Pulmonary artery endothelial cell (primary cell): Measurements from ENCODE around the gene RIC8B. TPM values are rescaled to one million over a fixed set of nuclear protein-coding genes. Genes with fewer than 3 reads are reported as not detected.

Experiments
- DNase-seq: peaks from one replicate; pipeline ENCODE4 v3.0.0-alpha.2; 2011; ENCODE audit warnings: low read depth, low spot score
- total RNA-seq: library from RNA; depleted of rRNA; stranded (reverse); fragments of >200 nt; gene quantifications from 2 replicates; pipeline ENCODE4 v1.2.3, GENCODE V29; 2014

The RIC8B gene
- total RNA-seq, 1 donor from 2014 or later = 7.9 TPM

- no peak for DNase-seq
Measured at GRCh38 chr12:106867651-106868050, 93.2 kb downstream of the RIC8B start.

- DNase-seq = no peak
Measured at GRCh38 chr12:106868982-106869700, 94.7 kb downstream of the RIC8B start.

GRCh38 chr12:106870116-106870515, 95.6 kb downstream of the RIC8B start:
- DNase-seq = no peak

DNA sequence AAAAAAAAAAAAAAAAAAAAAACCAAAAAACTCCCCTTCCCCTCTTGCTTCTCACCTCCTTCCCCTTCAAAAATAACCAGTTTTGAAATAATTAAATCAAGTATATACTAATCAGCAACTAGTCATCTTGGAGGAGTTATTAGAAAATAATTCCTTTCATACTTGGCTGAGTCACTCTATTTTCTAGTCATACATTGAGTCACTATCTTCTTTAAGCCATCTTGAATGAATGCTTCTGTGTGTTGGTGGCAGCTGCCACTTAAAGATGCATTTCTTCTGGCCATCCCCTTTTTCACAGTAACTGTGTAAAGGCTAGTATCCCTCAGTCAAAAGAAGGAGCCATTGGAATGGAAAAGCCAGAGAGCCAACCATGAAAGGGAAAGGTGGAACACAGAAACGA, 97.0 kb downstream of the RIC8B start:
- no peak for DNase-seq

DNA sequence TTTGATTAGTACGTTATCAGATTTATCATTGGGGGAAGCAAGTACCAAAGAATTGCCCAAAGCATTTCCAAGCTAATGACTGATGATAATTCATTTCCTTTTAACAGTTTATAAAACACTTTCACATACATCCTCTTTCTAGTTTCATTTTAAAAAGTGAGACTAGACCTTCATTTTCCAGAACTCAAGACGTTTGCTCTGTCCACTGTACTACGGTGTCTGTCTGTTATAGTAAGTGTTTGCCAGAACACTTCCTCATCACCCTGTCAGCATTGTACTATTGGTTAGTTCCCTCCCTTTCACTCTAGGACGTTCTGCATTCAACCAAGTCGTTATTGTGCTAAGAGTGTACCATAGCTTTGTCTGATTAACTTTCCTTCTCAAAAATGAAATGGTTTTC, 99.5 kb downstream of the RIC8B start:
- no peak for DNase-seq

DNA sequence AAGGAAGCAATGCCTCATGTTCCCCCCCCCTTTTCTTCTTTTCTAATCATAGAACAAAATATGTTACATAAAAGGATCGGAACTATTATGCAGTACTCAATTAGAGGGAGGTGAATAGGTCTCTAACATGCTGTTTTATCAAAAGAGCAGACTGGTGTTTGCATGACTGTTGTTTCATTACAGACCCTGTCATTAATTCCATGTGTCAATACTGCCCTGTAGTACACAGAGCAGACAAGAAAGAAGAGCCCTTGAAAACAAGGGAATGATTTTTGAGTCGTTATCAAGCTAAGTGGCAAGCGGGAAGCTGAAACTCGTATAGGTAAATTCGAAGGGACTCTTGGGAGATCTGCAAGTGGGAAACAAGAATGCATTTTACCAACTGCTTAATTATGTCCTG, 104.3 kb downstream of the RIC8B start:
- DNase-seq = no peak

GRCh38 chr12:106879612-106880011, 105.1 kb downstream of the RIC8B start:
- DNase-seq = no peak

DNA sequence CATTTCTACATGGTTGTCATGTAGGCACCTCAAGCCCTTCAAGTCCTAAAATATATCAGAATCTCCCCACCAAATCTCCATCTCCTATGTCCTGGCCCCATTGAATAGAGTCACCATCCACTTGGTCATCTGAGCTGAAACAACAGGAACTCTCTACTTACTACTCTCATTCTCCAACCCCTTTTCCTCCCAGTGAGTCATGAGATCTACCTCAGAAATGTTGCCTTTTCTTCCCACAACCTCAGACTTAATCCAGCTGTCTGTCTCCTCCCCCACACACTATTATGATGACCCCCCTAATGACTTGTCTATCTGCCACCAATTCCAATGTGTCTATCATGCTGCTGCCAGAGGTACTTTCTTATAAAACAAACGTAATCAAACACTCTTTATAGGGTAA, 108.9 kb downstream of the RIC8B start:
- DNase-seq = no peak

DNA sequence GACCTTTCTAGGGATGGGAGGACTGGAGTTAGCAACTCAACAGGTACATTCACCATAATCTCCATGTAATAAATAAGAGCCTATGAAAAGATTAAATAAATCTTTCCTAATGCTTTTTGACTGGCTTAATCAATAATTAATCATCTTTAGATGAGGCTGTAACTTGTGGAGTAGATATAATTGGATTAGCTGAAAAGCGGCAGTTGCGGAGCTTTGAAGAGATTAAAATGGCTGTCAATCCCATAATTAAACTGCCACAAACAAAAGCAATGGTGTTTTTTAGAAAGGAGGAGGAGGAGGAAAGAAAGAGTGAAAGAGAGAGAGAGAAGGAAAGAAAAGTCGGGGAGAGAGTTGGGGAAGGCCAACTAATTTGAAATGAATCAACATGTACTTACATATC, 110.5 kb downstream of the RIC8B start:
- DNase-seq = no peak

GRCh38 chr12:106885541-106886249, 111.2 kb downstream of the RIC8B start:
- DNase-seq = no peak

- DNase-seq = no peak
Measured at GRCh38 chr12:106886932-106887331, 112.5 kb downstream of the RIC8B start.

GRCh38 chr12:106888348-106888970, 114.0 kb downstream of the RIC8B start:
- DNase-seq = no peak

- no peak for DNase-seq
Measured at GRCh38 chr12:106889326-106889725, 114.8 kb downstream of the RIC8B start.

- DNase-seq = no peak
Measured at GRCh38 chr12:106889950-106890626, 115.6 kb downstream of the RIC8B start.

DNA sequence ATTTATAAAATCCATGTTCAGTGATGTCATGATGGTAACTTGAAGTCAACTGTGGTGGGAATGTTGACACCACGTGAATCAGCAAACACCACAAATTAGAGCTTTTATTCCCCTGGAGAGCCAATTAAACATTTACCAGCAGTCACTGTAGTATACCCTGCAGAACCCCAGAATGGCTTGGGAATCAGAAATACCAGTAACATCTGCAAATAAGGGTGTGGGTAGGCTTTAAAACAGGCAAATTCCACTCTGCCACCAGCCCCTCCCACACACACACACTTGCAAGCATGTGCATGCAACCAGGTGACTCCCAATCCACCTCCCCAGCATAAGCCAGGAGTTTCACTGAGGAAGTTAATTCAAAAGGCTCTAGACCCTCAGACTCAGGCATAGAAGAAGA, 117.6 kb downstream of the RIC8B start:
- DNase-seq = no peak

- no peak for DNase-seq
Measured at GRCh38 chr12:106893451-106893850, 119.0 kb downstream of the RIC8B start.

DNA sequence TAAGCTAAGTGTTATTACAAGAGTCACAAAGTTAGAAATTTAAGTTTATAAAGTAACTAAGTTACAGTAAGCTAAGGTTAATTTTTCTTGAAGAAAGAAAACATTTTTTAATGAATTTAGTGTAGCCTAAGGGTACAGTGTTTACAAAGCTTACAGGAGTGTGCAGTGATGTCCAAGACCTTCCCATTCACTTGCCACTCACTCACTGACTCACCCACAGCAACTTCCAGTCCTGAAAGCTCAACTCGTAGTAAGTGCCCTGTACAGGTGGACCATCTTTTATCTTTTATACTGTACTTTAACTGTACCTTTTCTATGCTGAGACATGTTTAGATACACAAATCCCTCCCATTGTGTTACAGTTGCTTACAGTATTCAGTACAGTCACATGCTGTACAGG, 120.3 kb downstream of the RIC8B start:
- no peak for DNase-seq

GRCh38 chr12:106896603-106897002, 122.1 kb downstream of the RIC8B start:
- DNase-seq = no peak

DNA sequence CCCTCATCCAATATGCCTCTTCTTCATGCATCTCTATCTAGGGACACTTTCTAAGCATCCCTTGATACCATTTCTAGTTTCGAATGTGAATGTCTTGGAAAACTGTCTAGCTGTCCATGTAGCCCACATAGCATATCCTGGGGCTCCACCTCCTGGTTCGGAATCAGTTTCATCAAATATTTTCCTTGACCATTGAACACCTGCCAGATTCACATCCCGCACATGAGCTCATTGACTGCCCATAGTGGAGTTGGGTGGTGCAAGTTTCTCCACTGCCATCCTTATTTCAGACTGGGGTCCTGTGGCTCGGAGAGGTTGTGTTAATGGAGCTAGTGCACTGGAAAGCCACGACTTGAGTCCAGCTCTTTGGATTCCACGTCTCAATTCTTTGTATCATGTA, 122.6 kb downstream of the RIC8B start:
- DNase-seq = no peak

DNA sequence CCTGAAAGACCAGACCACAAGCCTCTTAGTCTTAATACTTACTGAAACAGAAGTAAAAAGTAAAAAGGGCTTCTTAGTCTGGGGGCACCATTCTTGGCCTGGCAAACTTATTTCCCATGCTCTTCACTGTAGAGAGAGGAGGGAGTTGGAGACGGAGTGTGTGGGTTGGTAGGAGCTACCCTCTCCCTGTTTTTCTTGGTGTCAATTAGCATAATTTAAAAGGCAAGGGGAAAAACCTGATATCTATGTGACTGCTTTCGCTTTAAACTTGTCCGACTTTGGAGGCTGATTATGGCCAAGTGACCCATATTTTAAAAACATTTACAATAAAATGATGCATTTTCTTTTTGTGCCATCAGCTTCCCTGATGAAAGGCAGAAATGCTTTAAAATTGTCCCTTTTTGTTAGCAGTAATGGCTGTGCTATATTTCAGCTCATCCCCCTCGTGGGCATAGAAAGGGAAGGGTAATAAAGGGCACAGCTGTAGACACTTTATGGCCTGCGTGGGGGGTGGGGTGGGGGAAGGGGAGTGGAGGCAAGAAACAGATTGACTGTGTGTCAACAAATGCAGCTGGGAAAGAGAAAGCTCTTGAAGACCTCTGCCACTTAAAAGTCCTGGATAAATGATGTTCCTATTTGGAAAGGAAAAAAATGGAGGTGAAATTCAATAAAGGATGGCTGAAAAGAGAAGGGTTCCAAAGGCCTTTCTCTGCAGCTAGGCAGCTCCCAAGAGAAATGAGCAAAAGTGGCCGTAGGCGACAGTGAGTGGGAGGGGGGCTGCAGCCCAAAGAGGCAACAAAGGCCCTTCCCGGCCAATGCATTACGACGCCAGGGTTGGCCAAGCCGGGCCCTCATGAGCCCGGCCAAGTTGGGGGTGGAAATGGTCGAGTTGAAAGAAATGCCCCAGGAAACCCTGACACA, 123.8 kb downstream of the RIC8B start:
- no peak for DNase-seq

DNA sequence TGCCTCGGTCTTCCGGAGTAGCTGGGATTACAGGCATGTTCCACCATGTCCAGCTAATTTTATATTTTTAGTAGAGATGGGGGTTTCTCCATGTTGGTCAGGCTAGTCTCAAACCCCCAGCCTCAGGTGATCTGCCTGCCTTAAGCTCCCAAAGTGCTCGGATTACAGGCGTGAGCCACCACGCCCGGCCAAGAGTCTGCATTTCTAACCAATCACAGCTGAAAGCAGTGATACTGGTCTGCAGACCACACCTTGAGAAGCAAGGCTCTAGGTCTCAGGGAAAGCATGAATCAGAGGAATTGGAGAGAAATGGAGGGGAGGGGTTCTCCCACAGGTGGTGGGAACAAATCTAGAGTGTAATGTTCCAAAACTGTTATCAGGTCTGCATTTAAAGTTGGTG, 126.1 kb downstream of the RIC8B start:
- no peak for DNase-seq
